GM21723 (cell line): ENCODE data around the gene PDE1A.
"Not testable (repeated sequence)": the region's sequence is repeated elsewhere in the genome, so short reads cannot be mapped to it uniquely, and the experiment has no call there.

Source experiments
- ATAC-seq: cut with Tn5 transposase; IDR thresholded peaks from one replicate; pipeline ENCODE4 v1.9.1; 2021; ENCODE audit warnings: mild to moderate bottlenecking, moderate library complexity; ENCODE audit not compliant: unreplicated experiment

The PDE1A gene

GRCh38 chr2:182410120-182410519 is 16.7 kb downstream of the PDE1A start:
- ATAC-seq = no peak

- ATAC-seq = no peak
These were observed 20.6 kb downstream of the PDE1A start for GRCh38 chr2:182406221-182406620.

- ATAC-seq = no peak
These were observed 21.8 kb downstream of the PDE1A start for GRCh38 chr2:182404975-182405561.

- ATAC-seq = no peak
These were observed 22.7 kb downstream of the PDE1A start for GRCh38 chr2:182404092-182404491.

GRCh38 chr2:182393270-182393760 is 33.5 kb downstream of the PDE1A start:
- ATAC-seq = no peak

GRCh38 chr2:182391443-182391842 is 35.4 kb downstream of the PDE1A start:
- ATAC-seq = no peak

- ATAC-seq = not testable (repeated sequence)
These were observed 40.5 kb downstream of the PDE1A start for GRCh38 chr2:182386267-182386880.

GRCh38 chr2:182384860-182385259 is 42.0 kb downstream of the PDE1A start:
- ATAC-seq = no peak

GRCh38 chr2:182381225-182381624 is 45.6 kb downstream of the PDE1A start:
- ATAC-seq = no peak

- no peak for ATAC-seq
These were observed 47.6 kb downstream of the PDE1A start for GRCh38 chr2:182379241-182379640.

- no peak for ATAC-seq
These were observed 48.1 kb downstream of the PDE1A start for GRCh38 chr2:182378759-182379158.

- ATAC-seq = no peak
These were observed 49.4 kb downstream of the PDE1A start for GRCh38 chr2:182377467-182377866.

GRCh38 chr2:182375862-182376261 is 51.0 kb downstream of the PDE1A start:
- no peak for ATAC-seq

- ATAC-seq = no peak
These were observed 54.2 kb downstream of the PDE1A start for GRCh38 chr2:182372661-182373060.

- no peak for ATAC-seq
These were observed 57.8 kb downstream of the PDE1A start for GRCh38 chr2:182368996-182369395.

- ATAC-seq = no peak
These were observed 58.4 kb downstream of the PDE1A start for GRCh38 chr2:182368446-182368845.

- no peak for ATAC-seq
These were observed 59.4 kb downstream of the PDE1A start for GRCh38 chr2:182367401-182367800.

- ATAC-seq = no peak
These were observed 60.2 kb downstream of the PDE1A start for GRCh38 chr2:182366628-182367027.

- ATAC-seq = no peak
These were observed 61.0 kb downstream of the PDE1A start for GRCh38 chr2:182365855-182366254.

- ATAC-seq = no peak
These were observed 65.4 kb downstream of the PDE1A start for GRCh38 chr2:182361477-182361876.

- no peak for ATAC-seq
These were observed 66.1 kb downstream of the PDE1A start for GRCh38 chr2:182360663-182361260.

GRCh38 chr2:182359990-182360662 is 66.7 kb downstream of the PDE1A start:
- ATAC-seq = no peak
